Subcutaneous abdominal adipose tissue (tissue), 5 donors: ENCODE data around the gene CLEC7A.

Experiments used
- H3K27ac ChIP-seq: one replicate; pipeline ENCODE4 v1.7.0; 2013; ENCODE audit warnings: low read depth, mild to moderate bottlenecking, inconsistent platforms, low read length, moderate library complexity
- H3K27me3 ChIP-seq, 5 donors: one replicate each; pipeline ENCODE4 v1.7.0; 2013; ENCODE audit warnings: low read length in 5 of 5, inconsistent platforms in 1 of 5; ENCODE audit not compliant: control insufficient read depth in 5 of 5, insufficient read depth in 4 of 5
- H3K36me3 ChIP-seq, 5 donors: one replicate each; pipeline ENCODE4 v1.7.0; 2013; ENCODE audit warnings: low read length in 5 of 5; ENCODE audit not compliant: control insufficient read depth in 5 of 5, insufficient read depth in 5 of 5
- H3K4me1 ChIP-seq, 5 donors: one replicate each; pipeline ENCODE4 v1.7.0; 2013; ENCODE audit warnings: low read length in 5 of 5, mild to moderate bottlenecking in 3 of 5, moderate library complexity in 1 of 5; ENCODE audit not compliant: control insufficient read depth in 5 of 5, insufficient read depth in 5 of 5
- H3K4me3 ChIP-seq, 5 donors: one replicate each; pipeline ENCODE4 v1.7.0; 2013; ENCODE audit warnings: low read length in 5 of 5, low read depth in 1 of 5
- H3K9ac ChIP-seq, 5 donors: one replicate each; pipeline ENCODE4 v1.7.0; 2013; ENCODE audit warnings: low read length in 5 of 5, mild to moderate bottlenecking in 4 of 5, moderate library complexity in 3 of 5
- H3K9me3 ChIP-seq, 5 donors: one replicate each; pipeline ENCODE4 v1.7.0; 2013; ENCODE audit warnings: low read length in 5 of 5; ENCODE audit not compliant: control insufficient read depth in 5 of 5
- donor health status: healthy.
- donor health status: healthy.
- donor health status: healthy.
- donor health status: healthy.
- donor health status: healthy.

CLEC7A gene

DNA sequence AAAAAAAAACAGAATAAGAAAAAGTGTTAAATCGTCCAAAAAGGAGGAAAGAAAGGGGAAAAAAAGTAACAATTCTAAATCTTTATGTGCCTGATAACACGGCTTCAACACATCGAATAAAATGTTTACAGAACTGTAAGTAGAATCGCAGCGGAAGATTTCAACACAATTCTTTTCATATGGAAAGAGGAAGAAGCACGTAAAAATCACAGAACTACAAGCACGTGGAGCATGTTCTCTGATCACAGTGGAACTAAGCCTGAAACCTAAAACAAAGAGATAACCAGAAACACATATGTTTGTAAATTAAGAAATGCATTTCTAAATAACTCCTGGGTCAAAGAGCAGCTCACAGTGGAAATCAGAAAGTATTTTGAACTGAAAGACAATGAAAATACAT is 8.7 kb downstream of the CLEC7A start:
- Histone ChIP-seq H3K36me3 (no peaks in the 10 kb centered on the region), H3K9me3 (no peaks in the 10 kb centered on the region), H3K27ac (no peak overlapping the region), H3K9ac (no peak overlapping the region), H3K4me3 (no peak overlapping the region), H3K4me1 (no peaks in the 10 kb centered on the region), H3K27me3 (no peaks in the 10 kb centered on the region)

DNA sequence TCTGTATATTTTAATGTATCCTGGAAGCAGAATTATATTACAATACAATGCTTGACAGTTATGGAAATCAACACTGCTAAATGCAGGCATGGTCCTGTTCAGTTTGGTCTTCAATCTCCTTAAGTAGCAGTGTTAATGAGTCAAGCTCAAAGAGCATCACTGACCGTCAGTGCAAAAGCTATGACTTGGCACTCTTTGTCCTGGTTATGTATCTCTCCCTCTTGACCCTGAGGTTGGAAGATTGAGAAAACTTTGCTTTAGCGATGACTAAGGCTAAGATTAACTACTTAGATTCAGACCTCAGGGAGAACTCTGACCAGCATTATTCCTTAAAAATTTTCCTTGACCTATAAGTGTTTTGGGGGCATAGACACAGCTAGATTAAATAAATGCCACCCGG is 10.9 kb downstream of the CLEC7A start:
- Histone ChIP-seq H3K27me3 (no peaks in the 10 kb centered on the region), H3K9me3 (no peaks in the 10 kb centered on the region), H3K4me1 (no peaks in the 10 kb centered on the region), H3K27ac (no peak overlapping the region), H3K36me3 (no peaks in the 10 kb centered on the region), H3K4me3 (no peak overlapping the region), H3K9ac (no peak overlapping the region)

DNA sequence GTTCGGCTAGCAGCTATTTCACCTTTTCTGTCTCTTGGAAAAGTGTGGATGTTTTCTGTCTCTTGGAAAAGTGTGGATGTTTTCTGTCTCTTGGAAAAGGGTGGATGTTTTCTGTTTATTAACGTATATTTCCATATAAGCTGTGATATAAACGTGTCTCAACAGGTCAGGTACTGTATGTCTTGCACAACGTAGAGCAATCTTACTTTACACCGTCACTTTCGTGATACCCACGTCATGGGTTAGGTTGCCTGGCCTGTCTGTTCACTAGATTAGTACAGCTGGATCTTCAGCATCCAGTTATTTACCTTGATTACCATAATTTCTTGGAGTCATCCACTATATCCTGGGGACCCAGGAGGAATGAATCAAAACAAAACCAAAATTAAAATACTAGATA is 14.1 kb downstream of the CLEC7A start:
- Histone ChIP-seq H3K27ac (no peak overlapping the region), H3K9ac (no peak overlapping the region), H3K4me1 (no peaks in the 10 kb centered on the region), H3K9me3 (no peaks in the 10 kb centered on the region), H3K36me3 (no peaks in the 10 kb centered on the region), H3K27me3 (no peaks in the 10 kb centered on the region), H3K4me3 (no peak overlapping the region)

DNA sequence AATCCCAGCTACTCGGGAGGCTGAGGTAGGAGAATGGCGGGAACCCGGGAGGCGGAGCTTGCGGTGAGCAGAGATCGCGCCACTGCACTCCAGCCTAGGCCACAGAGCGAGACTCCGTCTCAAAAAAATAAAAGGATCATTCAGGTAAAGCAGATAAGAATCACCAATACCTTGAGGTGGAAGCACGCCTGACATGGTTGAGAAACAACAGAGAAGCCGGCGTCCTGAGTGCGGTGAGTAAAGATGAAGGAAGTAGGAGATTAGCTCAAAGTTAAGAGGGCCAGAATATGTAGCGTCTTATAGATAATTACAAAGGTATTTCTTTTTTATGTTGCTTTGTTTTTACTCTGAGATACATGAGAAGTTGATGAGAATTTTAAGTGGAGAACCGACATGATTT is 14.7 kb downstream of the CLEC7A start:
- Histone ChIP-seq H3K9ac (no peak overlapping the region), H3K4me1 (no peaks in the 10 kb centered on the region), H3K27me3 (no peaks in the 10 kb centered on the region), H3K4me3 (no peak overlapping the region), H3K27ac (no peak overlapping the region), H3K9me3 (no peaks in the 10 kb centered on the region), H3K36me3 (no peaks in the 10 kb centered on the region)

DNA sequence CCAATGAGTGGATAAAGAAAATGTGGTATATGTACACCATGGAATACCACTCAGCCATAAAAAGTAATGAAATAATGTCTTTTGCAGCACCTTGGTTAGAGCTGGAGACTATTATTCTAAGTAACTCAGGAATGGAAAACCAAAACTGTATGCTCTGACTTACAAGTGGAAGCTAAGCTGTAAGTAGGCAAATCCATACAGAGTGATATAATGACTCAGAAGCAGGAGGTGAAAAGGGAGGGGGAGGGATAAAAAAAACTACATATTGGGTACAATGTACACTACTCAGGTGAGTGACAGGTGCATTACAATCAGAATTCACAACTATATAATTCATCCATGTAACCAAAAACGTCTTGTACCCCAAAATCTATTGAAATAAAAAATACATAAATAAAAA is 16.1 kb downstream of the CLEC7A start:
- H3K9ac ChIP-seq: no peak overlapping the region
- H3K36me3 ChIP-seq: no peaks in the 10 kb centered on the region
- H3K4me1 ChIP-seq: no peaks in the 10 kb centered on the region
- H3K4me3 ChIP-seq: no peak overlapping the region
- H3K27me3 ChIP-seq: no peaks in the 10 kb centered on the region
- no peak overlapping the region for H3K27ac ChIP-seq
- no peaks in the 10 kb centered on the region for H3K9me3 ChIP-seq

DNA sequence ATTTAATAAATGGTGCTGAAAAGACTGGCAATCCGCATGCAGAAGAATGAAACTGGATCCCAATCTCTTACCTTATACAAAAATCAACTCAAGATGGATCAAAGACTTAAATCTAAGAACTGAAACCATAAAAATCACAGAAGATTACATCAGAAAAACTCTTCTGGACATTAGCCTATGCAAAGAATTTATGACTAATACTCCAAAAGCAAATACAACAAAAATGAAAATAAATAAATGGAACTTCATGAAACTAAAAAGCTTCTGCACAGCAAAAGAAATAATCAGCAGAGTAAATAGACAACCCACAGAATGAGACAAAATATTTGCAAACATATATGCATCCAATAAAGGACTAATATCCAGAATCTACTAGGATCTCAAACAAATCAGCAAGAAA is 16.9 kb downstream of the CLEC7A start:
- no peak overlapping the region for H3K4me3 ChIP-seq
- no peak overlapping the region for H3K27ac ChIP-seq
- no peaks in the 10 kb centered on the region for H3K36me3 ChIP-seq
- no peaks in the 10 kb centered on the region for H3K27me3 ChIP-seq
- no peaks in the 10 kb centered on the region for H3K9me3 ChIP-seq
- H3K9ac ChIP-seq: no peak overlapping the region
- no peaks in the 10 kb centered on the region for H3K4me1 ChIP-seq

DNA sequence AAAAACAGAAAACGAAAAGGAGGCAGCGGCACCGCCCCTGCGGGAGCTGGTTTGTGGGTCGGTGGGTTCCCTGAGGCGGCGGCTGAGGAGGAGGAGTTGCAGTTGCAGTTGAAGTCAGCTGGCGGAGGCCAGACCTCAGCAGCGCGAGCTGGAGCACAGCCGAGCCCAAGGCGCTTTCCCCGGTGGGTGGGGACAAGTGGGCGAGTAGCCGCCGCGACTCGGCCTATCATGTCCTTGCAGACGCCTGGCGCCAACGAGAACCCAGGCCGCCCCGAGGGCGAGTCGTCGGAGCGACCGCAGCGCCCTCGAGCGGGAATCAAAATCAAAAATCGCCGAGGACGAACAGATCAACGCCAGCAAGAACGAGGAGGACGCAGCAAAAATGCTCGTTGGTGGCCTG is 18.5 kb downstream of the CLEC7A start:
- Histone ChIP-seq H3K36me3 (no peaks in the 10 kb centered on the region), H3K27me3 (no peaks in the 10 kb centered on the region), H3K9me3 (no peaks in the 10 kb centered on the region), H3K4me1 (no peaks in the 10 kb centered on the region), H3K9ac (no peak overlapping the region), H3K27ac (no peak overlapping the region), H3K4me3 (no peak overlapping the region)

DNA sequence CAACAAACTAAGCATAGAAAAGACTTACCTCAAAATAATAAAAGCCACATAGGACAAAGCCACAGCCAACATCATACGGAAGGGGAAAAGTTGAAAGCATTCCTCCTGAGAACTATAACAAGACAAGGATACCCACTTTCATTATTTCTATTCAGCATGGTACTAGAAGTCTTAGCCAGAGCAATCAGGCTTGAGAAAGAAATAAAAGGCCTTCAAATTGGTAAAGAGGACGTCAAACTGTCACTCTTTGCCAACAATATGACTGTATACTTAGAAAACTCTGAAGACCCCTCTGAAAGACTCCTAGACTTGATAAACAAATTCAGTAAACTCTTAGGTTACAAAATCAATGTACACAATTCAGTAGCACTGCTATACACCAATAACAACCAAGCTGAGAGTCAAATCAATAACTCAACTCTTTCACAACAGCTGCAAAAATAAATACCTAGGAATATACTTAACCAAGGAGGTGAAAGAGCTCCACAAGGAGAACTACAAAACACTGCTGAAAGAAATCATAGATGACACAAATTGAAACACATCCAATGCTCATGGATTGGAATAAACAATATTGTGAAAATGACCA is 19.6 kb downstream of the CLEC7A start:
- H3K4me3 ChIP-seq: no peak overlapping the region
- H3K36me3 ChIP-seq: no peaks in the 10 kb centered on the region
- no peaks in the 10 kb centered on the region for H3K9me3 ChIP-seq
- no peaks in the 10 kb centered on the region for H3K4me1 ChIP-seq
- no peaks in the 10 kb centered on the region for H3K27me3 ChIP-seq
- H3K9ac ChIP-seq: no peak overlapping the region
- H3K27ac ChIP-seq: no peak overlapping the region

DNA sequence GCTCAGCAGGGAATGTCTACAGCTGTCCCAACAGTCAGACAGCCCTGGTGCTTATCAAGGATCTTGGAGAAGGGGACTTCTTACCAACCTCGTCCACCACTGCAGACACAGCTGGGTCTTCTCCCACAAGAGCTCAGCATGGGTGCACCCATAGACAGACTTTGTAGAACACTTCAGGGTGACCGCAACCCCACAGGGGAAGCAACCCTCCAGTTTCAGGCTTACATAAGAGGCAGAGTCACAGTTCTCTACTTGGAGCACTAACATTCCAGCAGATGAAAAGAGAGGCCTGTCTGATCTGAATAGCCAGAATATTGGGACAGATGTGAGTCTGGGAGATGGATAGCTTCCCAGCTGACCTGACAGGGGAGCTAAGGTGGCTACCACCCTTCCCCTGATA is 27.7 kb downstream of the CLEC7A start:
- H3K4me3 ChIP-seq: no peak overlapping the region
- no peaks in the 10 kb centered on the region for H3K27me3 ChIP-seq
- no peak overlapping the region for H3K9ac ChIP-seq
- H3K9me3 ChIP-seq: no peaks in the 10 kb centered on the region
- H3K4me1 ChIP-seq: peaks cover 0 to 20% (median 8%) of the 10 kb centered on the region in 5 donors
- no peak overlapping the region for H3K27ac ChIP-seq
- no peaks in the 10 kb centered on the region for H3K36me3 ChIP-seq

DNA sequence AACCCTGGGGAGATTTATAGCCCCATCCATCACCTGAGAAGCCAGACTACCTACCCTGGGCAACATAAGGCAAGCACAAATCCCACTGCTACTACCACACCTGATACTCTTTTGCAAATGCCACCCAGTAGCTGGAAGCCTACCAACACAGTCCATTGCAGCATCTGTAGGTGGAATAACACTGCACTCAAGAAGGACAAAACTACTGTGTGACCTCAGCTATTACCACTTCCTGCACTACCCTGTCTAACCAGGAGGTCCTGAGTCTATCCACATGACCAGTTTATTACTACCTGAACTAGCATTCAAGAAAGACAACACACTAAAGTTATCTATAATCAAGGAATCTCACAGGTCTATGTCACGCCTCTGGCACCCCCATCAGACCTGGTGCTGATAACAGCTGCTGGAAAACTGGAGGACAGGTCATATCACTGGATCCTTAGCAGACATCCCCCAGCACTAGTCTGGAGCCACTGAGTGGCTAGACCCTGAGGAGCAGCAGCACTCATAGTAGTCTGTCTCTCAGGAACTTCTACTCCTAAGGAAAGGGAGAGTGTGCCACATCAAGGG is 28.3 kb downstream of the CLEC7A start:
- Histone ChIP-seq H3K9ac (no peak overlapping the region), H3K27ac (no peak overlapping the region), H3K9me3 (no peaks in the 10 kb centered on the region), H3K27me3 (no peaks in the 10 kb centered on the region), H3K4me1 (peaks cover 0 to 20% (median 8%) of the 10 kb centered on the region in 5 donors), H3K4me3 (no peak overlapping the region), H3K36me3 (no peaks in the 10 kb centered on the region)
